HG03378 (cell line): ENCODE results near the gene SCG2.

Experiments
- ATAC-seq: cut with Tn5 transposase; IDR thresholded peaks from one replicate; pipeline ENCODE4 v1.9.1; 2021; ENCODE audit warnings: mild to moderate bottlenecking, moderate library complexity; ENCODE audit not compliant: unreplicated experiment

The SCG2 gene

GRCh38 chr2:223582001-223582400 is 20.2 kb downstream of the SCG2 start:
- ATAC-seq, result no peak

GRCh38 chr2:223580951-223581350 is 21.2 kb downstream of the SCG2 start:
- ATAC-seq, result no peak

- no peak for ATAC-seq
Observed at GRCh38 chr2:223578846-223579245, 23.3 kb downstream of the SCG2 start.

GRCh38 chr2:223576873-223577272 is 25.3 kb downstream of the SCG2 start:
- ATAC-seq, result no peak

- ATAC-seq, result no peak
Observed at GRCh38 chr2:223570784-223571183, 31.4 kb downstream of the SCG2 start.

- no peak for ATAC-seq
Observed at GRCh38 chr2:223566396-223566795, 35.8 kb downstream of the SCG2 start.

GRCh38 chr2:223563462-223563861 is 38.7 kb downstream of the SCG2 start:
- ATAC-seq, result no peak

GRCh38 chr2:223562078-223562477 is 40.1 kb downstream of the SCG2 start:
- ATAC-seq, result no peak

GRCh38 chr2:223560749-223561435 is 41.3 kb downstream of the SCG2 start:
- ATAC-seq, result no peak

GRCh38 chr2:223558970-223559369 is 43.2 kb downstream of the SCG2 start:
- no peak for ATAC-seq

GRCh38 chr2:223554923-223555322 is 47.2 kb downstream of the SCG2 start:
- no peak for ATAC-seq

GRCh38 chr2:223549215-223549614 is 52.9 kb downstream of the SCG2 start:
- ATAC-seq, result no peak

- no peak for ATAC-seq
Observed at GRCh38 chr2:223548194-223548593, 54.0 kb downstream of the SCG2 start.
